UCSD-AML1 (cell line): ENCODE measurements around the gene IL1RN.

Experiments used
- DNase-seq: peaks from one replicate; lab custom pipeline; 2025; ENCODE audit not compliant: unreplicated experiment; lab: John Stamatoyannopoulos, UW

The IL1RN gene

DNA sequence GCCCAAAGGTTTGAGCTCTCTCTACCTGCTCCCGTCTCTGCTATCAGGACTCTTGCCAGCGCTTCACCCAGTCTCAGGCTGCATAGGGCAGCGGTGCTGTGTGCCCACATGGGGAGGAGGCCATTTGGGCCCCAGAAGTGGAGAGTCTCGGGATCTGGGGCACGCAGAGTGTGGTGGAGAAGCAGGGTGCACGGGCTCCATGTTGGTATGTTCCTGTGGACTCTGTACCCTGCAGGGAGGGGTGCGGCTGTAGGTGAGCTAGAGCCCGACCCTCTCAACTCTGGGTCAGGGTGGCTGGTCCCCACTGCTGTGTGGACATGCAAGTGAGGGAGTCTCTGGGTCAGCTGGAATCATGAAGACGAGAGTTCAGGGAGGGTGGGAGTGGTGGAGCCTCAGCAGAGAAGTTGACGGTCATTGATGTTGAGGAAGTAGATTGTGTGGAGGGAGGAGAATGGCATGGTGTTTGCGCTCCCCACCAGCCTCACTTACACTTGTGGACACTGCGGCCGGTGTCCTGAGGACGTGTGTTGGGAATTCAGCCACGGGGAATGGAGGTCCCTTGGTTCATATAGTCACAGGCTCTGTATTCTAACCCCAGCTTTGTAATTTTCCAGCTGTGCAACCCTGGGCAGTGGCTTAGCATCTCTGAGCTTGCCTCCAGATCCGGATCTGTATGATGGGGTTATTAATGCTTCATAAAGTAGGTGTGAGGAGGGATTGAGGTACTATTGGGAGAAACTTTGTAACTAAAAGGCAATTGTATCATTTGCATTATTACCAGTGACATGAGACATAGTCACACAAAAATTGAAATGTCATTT lies 45.5 kb downstream of the IL1RN start:
- no peak for DNase-seq

DNA sequence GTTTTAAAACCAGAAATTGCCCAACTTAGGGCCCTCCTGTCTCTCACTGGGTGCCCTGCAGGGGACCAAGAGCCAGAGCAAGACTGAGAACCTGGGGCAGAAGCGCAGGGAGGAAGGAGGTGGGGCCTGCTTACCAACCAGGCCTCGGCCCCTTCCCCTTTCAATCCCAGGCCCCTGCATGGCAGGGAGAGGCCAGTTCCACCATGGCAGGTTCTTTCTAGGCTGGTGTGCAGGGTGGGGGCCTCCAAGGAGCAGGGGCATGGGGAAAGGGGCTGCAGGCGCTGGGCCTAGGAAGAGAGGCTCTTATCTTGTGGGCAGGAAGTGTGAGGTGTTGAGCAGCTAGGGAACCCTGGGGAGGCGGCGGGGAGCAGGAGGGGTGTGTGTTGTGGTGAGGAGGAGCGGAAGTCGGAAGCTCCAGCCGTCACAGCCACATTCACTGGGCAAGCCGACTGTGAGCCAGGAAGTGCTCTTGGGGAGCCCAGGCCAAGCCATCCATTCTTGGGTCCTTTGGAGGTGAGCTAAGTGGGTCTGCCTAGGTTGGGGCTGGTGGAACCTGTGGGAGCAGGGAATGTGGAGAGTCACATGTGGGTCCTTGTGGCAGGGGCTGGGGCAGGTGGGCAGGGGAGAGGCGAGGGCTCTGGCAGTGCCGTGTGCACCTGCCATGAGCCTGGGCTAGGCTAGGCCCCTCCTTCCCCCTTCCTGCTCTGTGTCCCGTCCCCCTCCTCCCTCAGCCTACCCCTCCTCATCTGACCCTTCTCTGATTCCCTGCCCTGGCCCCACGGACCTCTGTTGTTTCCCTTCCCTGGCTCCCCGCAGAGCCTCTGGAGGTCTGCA lies 46.4 kb downstream of the IL1RN start, which contains the start of gene PSD4:
TSS of gene PSD4 (plus strand) at position 430 of the 834 bp plus-strand sequence. CDS start 8,486 bp downstream, outside the sequence.
- peak; percentile 89 for DNase-seq

DNA sequence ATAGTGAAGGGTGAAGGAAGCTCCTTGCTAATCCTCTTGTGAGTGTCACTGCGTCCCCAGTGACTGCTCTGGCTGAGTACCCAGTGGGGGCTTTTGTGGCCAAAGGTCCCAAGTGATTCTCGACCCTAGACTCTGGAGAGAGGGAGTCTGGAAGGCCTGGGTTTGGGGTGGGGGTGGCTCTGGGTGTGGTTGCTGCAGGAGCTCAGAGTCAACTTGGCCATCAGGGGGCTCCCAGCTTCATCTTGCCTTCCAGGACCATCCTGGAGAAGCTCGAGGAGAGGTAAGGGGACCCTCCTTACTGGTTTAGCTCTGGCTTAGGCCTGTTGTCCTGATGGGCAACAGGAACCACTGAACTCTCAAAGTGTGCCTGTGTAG lies 47.0 kb downstream of the IL1RN start:
- DNase-seq = peak; percentile 60

DNA sequence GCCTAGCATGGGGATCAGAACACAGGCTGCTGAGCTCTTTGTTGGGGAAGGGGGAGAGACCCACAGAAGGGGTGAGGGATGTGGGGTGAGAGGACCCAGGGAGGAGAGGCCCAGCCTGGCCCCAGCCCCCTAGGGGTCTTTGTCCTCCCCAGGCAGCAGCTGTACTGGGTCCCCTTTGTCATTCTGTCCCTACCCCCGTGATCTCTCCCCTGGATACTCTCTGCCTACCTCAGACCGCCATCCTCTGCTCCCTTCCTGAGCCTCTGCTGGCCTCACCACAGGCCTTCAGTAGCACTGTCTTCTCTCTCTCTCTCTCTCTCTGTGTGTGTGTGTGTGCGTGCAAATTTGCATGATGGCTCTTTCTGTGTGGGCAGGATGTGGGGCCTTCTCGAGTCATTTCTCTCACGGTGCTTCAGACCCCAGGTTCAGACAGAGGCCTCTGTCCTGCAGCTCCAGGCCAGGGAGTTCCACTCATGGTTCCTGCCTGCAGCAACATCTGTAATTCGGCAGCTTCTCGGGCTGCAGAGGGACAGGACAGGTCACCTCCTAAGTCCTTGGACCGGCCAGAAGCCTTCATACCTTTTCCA lies 47.7 kb downstream of the IL1RN start:
- peak; percentile 50 for DNase-seq

DNA sequence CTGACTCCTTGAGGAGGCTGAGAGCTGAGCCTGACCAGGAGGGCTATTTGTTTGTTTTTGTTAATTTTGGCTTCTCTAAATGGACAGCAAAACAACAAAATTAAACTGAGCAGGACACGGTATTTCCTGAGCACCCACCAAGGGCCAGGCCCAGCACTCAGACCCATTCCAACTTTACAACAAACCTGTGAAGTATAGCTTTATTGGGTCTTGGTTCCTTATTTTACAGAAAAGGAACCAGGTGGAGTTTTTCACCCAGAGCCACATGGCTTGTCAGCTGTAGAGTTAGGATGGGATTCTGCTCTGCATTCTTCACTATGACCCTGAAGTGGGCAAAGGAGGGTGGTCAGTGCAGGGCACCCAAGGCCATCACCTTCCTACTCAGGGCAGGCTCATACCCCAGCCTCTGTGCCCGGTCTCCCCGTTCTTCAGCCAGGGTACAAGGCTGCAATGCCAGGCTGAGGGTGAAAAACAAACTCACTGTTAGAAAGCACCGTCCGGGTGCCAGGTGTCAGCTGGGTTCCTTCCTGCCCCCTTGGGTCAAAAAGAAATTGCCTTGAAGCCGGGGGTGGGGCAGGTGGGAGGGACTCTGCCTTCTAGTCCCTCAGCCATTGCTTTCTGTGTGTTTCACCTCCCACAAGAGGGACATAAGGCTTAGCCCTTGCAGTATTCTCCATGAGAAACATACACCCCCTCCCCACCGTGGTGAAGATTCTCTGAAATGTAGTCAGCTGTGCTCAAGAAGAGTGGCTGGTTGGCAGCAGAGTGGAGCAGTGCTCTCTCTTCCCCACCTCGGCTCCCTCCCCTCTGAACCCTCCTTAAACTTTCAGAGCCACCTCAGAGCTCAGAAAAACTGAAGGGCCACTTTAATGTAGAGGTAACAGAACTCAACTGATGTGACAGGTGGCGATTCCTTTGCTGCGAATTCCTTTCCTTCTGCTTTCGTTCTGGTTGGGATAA lies 48.6 kb downstream of the IL1RN start:
- no peak for DNase-seq

DNA sequence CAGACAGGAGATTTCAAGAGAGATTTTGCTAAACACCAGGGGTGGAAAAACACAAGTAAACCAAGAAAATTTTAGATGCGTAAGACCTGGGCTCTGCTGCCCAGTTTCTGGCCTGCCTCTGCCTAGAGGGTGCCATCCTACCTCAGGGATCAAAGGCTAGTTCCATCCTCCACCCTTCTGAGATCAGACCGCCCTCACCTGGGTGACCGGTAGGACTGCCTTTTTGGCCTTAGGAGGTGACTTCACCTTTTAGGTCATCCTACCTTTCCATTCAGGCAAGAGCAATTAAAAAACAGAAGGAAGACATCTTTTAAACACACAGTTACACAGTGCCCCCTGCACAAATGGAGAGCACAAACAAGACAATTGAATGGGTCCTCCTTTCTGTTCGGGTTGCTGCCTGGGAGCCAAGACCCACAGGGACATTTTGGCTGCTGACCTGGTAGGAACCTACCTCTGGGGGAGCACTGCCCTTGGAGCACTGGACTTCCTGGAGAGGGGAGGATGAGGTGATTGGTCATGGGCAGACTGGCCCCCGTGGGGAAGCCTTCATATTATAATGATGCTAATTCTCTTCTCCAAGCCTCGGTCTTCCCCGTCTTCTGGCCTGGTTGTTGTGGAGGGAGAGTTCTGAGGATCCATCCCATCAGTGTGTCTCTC lies 49.4 kb downstream of the IL1RN start:
- no peak for DNase-seq

DNA sequence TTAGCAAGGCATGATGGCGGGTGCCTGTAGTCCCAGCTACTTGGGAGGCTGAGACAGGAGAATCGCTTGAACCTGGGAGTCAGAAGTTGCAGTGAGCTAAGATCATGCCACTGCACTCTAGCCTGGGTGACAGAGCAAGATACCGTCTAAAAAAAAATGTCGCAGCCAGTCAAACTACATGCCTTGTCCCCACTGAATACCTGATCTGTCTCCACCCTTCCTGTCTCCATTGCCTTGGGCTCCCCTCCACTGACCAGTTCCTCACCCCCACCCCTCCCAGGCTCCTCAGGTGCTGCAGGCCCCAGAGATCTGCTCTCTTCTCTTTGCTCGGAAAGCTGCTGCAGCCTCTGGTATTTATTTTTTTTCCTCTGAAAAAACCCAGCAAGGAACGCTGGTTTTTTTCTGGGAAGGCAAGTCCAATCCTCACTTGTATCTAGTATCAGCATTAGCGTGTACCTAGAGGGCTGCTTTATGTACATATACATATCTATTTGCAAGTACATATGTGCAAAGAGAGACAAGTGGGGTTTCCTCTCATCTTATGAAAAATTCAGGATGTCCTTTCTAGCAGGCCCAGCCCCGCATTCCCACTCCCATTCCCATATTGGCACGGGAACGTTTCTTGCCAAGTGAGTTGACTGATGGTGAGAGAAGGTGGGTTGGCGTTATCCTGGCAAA lies 50.8 kb downstream of the IL1RN start:
- no peak for DNase-seq

DNA sequence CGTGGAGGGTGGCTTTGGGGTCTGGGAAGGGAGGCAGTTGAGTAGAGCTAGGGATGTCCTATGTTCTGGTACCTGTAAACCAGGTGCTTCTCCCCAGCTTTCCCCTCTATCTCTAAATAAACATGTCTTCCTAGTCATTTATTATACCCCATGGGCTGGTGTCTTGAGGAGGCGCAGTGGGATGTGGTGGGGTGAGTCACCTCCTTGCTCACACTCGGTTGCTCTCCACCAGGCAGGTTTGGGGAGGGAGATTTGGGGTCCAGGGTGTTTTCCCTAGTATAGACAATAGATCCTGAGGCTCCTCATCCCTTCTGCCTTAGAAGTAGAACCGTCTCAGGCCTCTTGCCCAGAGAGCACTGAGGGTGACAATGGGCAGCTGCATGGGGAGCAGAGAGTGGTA lies 51.5 kb downstream of the IL1RN start:
- no peak for DNase-seq

DNA sequence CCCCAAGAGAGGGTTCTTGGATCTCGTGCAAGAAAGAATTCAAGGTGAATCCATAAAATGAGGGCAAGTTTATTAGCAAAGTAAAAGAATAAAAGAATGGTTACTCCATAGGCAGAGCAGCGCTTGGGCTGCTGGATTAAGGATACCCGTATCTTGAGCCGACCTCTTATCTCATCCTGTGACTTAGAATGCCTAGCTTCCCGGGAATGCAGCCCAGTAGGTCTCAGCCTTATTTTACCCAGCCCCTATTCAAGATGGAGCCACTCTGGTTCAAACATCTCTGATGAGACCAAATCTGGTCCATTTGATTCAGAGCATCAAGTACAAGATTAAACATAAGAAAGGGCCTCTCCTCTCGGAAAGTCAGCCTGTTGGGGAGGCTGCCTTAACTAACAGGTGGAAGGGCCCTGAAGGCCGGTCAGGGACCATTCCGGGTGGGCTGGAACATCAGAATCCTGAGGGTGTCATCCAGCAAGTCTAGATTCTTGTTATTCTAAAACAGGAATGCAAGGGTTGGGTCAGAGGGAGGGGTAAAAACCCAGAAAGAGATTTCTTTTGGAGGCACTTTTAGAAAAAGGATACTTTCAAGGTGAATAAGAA lies 52.1 kb downstream of the IL1RN start:
- DNase-seq = no peak

DNA sequence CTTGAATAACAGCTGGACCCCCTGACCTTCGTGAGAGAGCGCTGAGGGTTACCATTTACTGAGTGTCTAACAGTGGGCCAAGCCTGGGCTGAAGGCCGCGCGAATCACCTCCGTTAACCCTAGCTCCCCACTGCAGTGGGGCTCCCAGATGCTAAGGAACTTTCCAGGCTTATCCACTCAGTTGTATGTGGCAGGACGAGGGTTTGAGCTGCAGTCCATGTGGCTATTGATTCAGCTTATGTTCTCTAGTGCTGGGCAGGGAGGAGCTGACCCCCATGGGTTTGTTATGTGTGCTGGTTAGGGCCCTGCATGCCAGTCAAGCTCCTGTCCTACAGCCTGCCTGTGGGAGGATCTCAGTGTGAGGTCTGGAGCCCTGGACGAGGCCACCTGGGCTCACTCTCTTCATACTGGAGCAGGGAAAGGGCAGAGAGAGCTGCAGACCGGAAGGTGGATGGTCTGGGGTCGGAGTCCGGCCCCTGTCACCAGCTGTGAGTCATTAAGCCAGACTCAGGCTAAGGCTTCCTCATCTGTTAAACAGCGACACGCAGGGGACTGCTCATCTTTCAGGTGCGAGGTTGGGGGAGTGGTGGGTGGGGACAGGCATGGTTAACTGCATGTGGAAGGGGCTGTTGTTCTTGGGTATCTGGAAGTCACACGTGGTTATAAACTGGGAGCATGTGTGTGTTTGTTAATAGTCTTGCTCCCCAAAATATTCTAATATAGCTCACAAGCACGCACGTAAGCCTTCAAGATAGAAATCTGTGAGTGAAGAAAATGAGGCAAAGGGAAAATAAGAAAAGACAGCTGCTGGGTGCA lies 52.9 kb downstream of the IL1RN start:
- no peak for DNase-seq

DNA sequence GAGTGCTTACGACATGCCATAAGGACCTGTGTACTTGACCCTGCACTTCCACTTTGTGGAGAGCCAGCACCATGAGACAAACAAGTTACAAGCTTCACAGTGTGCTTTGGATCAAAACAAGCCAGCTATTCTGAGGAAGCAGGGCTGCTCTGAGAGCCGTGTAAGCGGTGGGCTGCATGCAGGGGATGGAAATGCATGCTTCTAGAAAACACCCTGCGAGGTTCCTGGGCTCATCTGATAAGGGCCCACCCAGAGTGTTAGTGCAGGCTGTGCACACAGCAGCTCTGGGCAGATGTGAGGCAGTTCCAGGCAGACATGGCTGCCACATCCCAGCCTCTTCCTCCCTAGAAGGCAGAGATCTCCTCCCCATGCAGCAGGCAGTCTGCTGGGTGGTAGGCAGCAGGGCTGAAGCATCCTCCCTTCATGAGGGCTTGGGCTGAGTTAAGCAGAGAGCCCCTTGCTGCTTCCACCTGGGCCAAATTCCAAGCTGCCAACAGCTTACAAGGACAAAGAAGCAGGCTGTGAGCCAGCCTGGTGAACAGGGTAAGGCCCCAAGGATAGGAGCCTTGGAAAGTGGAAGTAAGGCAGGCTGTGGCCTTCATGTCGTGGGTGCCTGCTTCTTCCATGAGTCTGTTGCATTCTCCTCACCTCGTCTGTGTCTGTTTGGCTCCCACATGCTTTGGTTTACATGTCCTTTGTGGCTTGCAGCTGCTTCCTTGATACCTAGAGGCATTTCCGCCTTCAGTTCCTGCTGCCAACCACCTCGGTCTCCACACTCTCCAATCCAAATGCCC lies 54.1 kb downstream of the IL1RN start:
- peak; percentile 64 for DNase-seq

DNA sequence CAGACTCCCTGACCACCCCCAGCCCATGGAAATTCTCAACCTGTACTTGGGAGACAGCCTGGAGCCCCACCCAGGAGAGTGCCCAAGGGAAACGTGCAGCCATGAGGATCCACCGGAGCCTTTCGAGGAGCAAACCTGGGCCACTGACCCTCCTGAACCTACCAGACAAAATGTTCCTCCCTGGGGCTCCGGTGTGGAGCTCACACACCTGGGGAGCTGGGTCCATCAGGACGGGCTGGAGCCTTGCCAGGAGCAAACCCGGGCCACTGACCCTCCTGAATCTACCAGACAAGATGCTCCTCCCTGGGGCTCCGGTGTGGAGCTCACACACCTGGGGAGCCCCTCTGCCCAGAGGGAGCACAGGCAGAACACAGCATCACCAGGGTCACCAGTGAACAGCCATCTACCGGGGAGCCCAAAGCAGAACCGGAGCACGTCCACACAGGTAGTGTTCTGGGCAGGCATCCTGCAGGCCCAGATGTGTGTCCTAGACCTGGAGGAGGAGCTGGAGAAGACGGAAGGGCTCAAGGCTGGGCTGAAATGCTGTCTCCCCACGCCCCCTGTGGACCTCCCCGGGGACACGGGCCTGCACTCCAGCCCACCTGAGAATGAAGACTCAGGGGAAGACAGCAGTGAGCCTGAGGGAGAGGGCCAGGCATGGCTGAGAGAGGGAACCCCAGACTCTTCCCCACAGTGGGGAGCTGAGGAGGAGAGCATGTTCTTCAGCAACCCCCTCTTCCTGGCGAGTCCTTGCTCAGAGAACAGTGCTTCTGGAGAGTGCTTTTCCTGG lies 55.3 kb downstream of the IL1RN start:
- no peak for DNase-seq

DNA sequence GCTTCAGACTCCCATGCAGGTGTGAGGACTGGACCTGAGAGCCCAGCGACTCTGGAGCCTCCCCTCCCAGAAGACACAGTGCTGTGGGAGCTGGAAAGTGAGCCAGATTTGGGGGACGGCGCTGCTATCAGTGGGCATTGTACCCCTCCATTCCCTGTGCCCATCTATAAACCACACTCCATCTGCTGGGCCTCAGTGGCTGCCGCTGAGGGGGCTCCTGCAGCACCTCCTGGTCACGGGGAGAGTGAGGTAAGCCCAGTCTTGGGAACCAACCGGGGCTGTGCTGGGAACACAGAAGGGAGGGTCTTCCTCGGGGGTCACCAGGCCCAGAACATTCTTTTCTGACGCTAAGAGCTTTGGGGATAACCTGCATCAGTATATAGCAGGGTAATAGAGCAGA lies 55.9 kb downstream of the IL1RN start:
- DNase-seq = no peak
